HCT116 (cell line): ENCODE data around the gene RAD9B. TPM values are rescaled to one million over a fixed set of nuclear protein-coding genes. Genes with fewer than 3 reads are reported as not detected.

Experiments used
- ATAC-seq: fragments of 200-7000 bp; cut with Tn5 transposase; 2 replicates; pipeline ENCODE4 v1.9.1; 2020; ENCODE audit warnings: mild to moderate bottlenecking, moderate library complexity
- BruUV-seq: library from RNA; stranded (reverse); fragments of 400-500 nt; replicated peaks from 2 replicates; lab custom pipeline; 2021; lab: Mats Ljungman, UMichigan
- CTCF ChIA-PET: fragments of 300-600 bp; sonication (Branson Sonifier 250); formaldehyde crosslinking; loops from one replicate; lab custom pipeline; 2021; ENCODE audit warnings: antibody characterized with exemption; lab: Charles Lee
- POLR2A ChIA-PET: fragments of 300-600, 350-600 bp; sonication (Branson Sonifier 250); formaldehyde crosslinking; loops from one replicate; lab custom pipeline; 2021; ENCODE audit warnings: antibody characterized with exemption; lab: Charles Lee
- RAD21 ChIA-PET, 2 experiments: fragments of 300-600 bp; sonication (Branson Sonifier 250); formaldehyde crosslinking; loops; one replicate each; lab custom pipeline; 2023; ENCODE audit warnings: low total read pairs in 2 of 2; ENCODE audit not compliant: uncharacterized antibody in 2 of 2, unreplicated experiment in 2 of 2, low non-redundant PET in 1 of 2; lab: Charles Lee
- DNase-seq: peaks from one replicate; pipeline ENCODE4 v3.0.0-alpha.2; 2010; ENCODE audit warnings: low read depth, low spot score
- H2AFZ ChIP-seq: fragments of 200-600 bp; shearing (Covaris generic), sonication (generic); 2 replicates; pipeline ENCODE4 v1.6.1; 2017; ENCODE audit warnings: low read depth, mixed run types, mixed read lengths, antibody characterized with exemption, low read length; ENCODE audit not compliant: poor library complexity, severe bottlenecking
- H3K27ac ChIP-seq: 2 replicates; pipeline ENCODE4 v1.5.1; 2012; ENCODE audit warnings: low read depth, low read length
- H3K27me3 ChIP-seq: fragments of 200-600 bp; sonication (generic); 2 replicates; pipeline ENCODE4 v1.6.1; 2016; ENCODE audit warnings: mixed run types, low read length, mixed read lengths; ENCODE audit not compliant: insufficient read depth
- H3K36me3 ChIP-seq, 2 experiments: fragments of 200-500 bp in 1 of 2; fragments of 200-600 bp in 1 of 2; sonication (Bioruptor generic) in 1 of 2; sonication (generic) in 1 of 2; 2 replicates each; pipeline versions ENCODE4 v1.5.1 to v1.6.1; 2014 to 2016; ENCODE audit warnings: low read length in 2 of 2, inconsistent platforms in 1 of 2, mixed read lengths in 1 of 2, mixed run types in 1 of 2; ENCODE audit not compliant: insufficient read depth in 2 of 2, control insufficient read depth in 1 of 2
- H3K4me1 ChIP-seq, 2 experiments: fragments of 200-600 bp in 1 of 2; sonication (generic) in 1 of 2; 2 replicates each; pipeline versions ENCODE4 v1.5.1 to v1.6.1; 2012 to 2017; ENCODE audit warnings: low read length in 2 of 2, inconsistent platforms in 1 of 2, mild to moderate bottlenecking in 1 of 2, mixed read lengths in 1 of 2, mixed run types in 1 of 2, moderate library complexity in 1 of 2; ENCODE audit not compliant: insufficient read depth in 2 of 2, control insufficient read depth in 1 of 2
- H3K4me2 ChIP-seq: fragments of 200-600 bp; sonication (generic); 2 replicates; pipeline ENCODE4 v1.6.1; 2017; ENCODE audit warnings: mixed run types, low read length, mixed read lengths
- H3K4me3 ChIP-seq, 2 experiments: fragments of 200-600 bp in 1 of 2; sonication (generic) in 1 of 2; replicated peaks in 1 of 2; 2 replicates each; pipeline ENCODE4 v1.5.1; 2011 to 2016; ENCODE audit warnings: low read length in 2 of 2, control low read depth in 1 of 2, low read depth in 1 of 2, mild to moderate bottlenecking in 1 of 2, mixed read lengths in 1 of 2, mixed run types in 1 of 2
- H3K79me2 ChIP-seq: fragments of 200-600 bp; sonication (generic); 2 replicates; pipeline ENCODE4 v1.6.1; 2017; ENCODE audit warnings: mild to moderate bottlenecking, mixed run types, low read length, moderate library complexity, mixed read lengths; ENCODE audit not compliant: insufficient read depth
- H3K9ac ChIP-seq: fragments of 200-600 bp; sonication (generic); 2 replicates; pipeline ENCODE4 v1.6.1; 2016; ENCODE audit warnings: low read length, mixed read lengths
- H3K9me2 ChIP-seq: fragments of 200-600 bp; sonication (generic), shearing (Covaris generic); 2 replicates; pipeline ENCODE4 v1.6.1; 2017; ENCODE audit warnings: mixed run types, mild to moderate bottlenecking, moderate library complexity; ENCODE audit not compliant: insufficient read depth
- H3K9me3 ChIP-seq, 2 experiments: fragments of 200-500 bp in 1 of 2; fragments of 200-600 bp in 1 of 2; sonication (Bioruptor generic) in 1 of 2; sonication (generic) in 1 of 2; 2 replicates each; pipeline ENCODE4 v1.6.1; 2014 to 2017; ENCODE audit warnings: low read length in 2 of 2, mixed read lengths in 2 of 2, inconsistent platforms in 1 of 2, low read depth in 1 of 2, mild to moderate bottlenecking in 1 of 2, mixed run types in 1 of 2, moderate library complexity in 1 of 2; ENCODE audit not compliant: control insufficient read depth in 1 of 2, insufficient read depth in 1 of 2
- H4K20me1 ChIP-seq: fragments of 200-600 bp; sonication (generic), shearing (Covaris generic); 2 replicates; pipeline ENCODE4 v1.6.1; 2017; ENCODE audit warnings: mixed run types, mild to moderate bottlenecking, moderate library complexity; ENCODE audit not compliant: insufficient read depth
- CBX3 ChIP-seq: IDR thresholded peaks from 2 replicates; pipeline ENCODE4 v1.6.1; 2012; ENCODE audit warnings: low read depth
- EGR1 ChIP-seq: IDR thresholded peaks from 2 replicates; pipeline ENCODE4 v1.6.1; 2012; ENCODE audit warnings: low read depth
- EZH2 ChIP-seq: fragments of 200-600 bp; sonication (generic); IDR thresholded peaks from 2 replicates; pipeline ENCODE4 v1.6.1; 2017; ENCODE audit warnings: antibody characterized with exemption, mixed run types
- EZH2phosphoT487 ChIP-seq: fragments of 200-600 bp; IDR thresholded peaks from 2 replicates; pipeline ENCODE4 v1.6.1; 2018; ENCODE audit warnings: antibody characterized with exemption, borderline replicate concordance
- JUND ChIP-seq: IDR thresholded peaks from 2 replicates; pipeline ENCODE4 v1.6.1; 2012
- POLR2A ChIP-seq: IDR thresholded peaks from 2 replicates; pipeline ENCODE4 v1.7.0; 2011; ENCODE audit warnings: borderline replicate concordance; ENCODE audit not compliant: insufficient read depth, insufficient read length; ENCODE audit errors: extremely low read depth
- POLR2AphosphoS5 ChIP-seq: IDR thresholded peaks from 2 replicates; pipeline ENCODE4 v1.6.1; 2011; ENCODE audit warnings: mild to moderate bottlenecking, low read depth, low read length, moderate library complexity
- RAD21 ChIP-seq: IDR thresholded peaks from 2 replicates; pipeline ENCODE4 v1.6.1; 2012; ENCODE audit warnings: low read depth, mild to moderate bottlenecking
- SIN3A ChIP-seq: IDR thresholded peaks from 2 replicates; pipeline ENCODE4 v1.6.1; 2012; ENCODE audit warnings: low read depth
- TCF7L2 ChIP-seq: IDR thresholded peaks from 2 replicates; pipeline ENCODE4 v1.7.0; 2011; ENCODE audit warnings: borderline replicate concordance, inconsistent platforms; ENCODE audit not compliant: insufficient read depth, insufficient read length; ENCODE audit errors: extremely low read depth
- ZFX ChIP-seq: fragments of 450-650 bp; IDR thresholded peaks from 2 replicates; pipeline ENCODE4 v1.6.1; 2017
- ZNF274 ChIP-seq: fragments of 200-500 bp; sonication (Bioruptor generic); IDR thresholded peaks from 2 replicates; pipeline ENCODE4 v1.6.1; 2014; ENCODE audit warnings: mild to moderate bottlenecking, low read depth, low read length, inconsistent platforms
- intact Hi-C: fragments of 100-400 bp; cut with micrococcal nuclease; formaldehyde crosslinking; loops from 2 replicates; pipeline ENCODE4 v1.10.0; 2022
- total RNA-seq: library from RNA; stranded (reverse); gene quantifications from one replicate; pipeline ENCODE4 v1.2.1, GENCODE V29; 2021; ENCODE audit not compliant: unreplicated experiment
- TF ChIP-seq, protein P1 (sequence below), 3 experiments: fragments of 200-600 bp in 1 of 3; sonication (generic) in 1 of 3; IDR thresholded peaks in 2 of 3; conservative IDR thresholded peaks in 1 of 3; 2 replicates each; pipeline ENCODE4 v1.5.1; 2012 to 2017; ENCODE audit warnings: low read depth in 2 of 3, low read length in 2 of 3, antibody characterized with exemption in 1 of 3, borderline replicate concordance in 1 of 3, control low read depth in 1 of 3, mild to moderate bottlenecking in 1 of 3, mixed read lengths in 1 of 3, mixed run types in 1 of 3, moderate library complexity in 1 of 3; ENCODE audit not compliant: insufficient read depth in 1 of 3
- TF ChIP-seq, protein P2 (sequence below): IDR thresholded peaks from 2 replicates; pipeline ENCODE4 v1.6.1; 2012; ENCODE audit warnings: low read depth
- TF ChIP-seq, protein P3 (sequence below): IDR thresholded peaks from 2 replicates; pipeline ENCODE4 v1.6.1; 2011; ENCODE audit warnings: mild to moderate bottlenecking, low read length, moderate library complexity; ENCODE audit not compliant: insufficient replicate concordance; ENCODE audit errors: extremely low read depth
- TF ChIP-seq, protein P4 (sequence below): IDR thresholded peaks from 2 replicates; pipeline ENCODE4 v1.6.1; 2012

RAD9B gene
- total RNA-seq, 1 experiment from 2014 or later: 0.17 TPM

DNA sequence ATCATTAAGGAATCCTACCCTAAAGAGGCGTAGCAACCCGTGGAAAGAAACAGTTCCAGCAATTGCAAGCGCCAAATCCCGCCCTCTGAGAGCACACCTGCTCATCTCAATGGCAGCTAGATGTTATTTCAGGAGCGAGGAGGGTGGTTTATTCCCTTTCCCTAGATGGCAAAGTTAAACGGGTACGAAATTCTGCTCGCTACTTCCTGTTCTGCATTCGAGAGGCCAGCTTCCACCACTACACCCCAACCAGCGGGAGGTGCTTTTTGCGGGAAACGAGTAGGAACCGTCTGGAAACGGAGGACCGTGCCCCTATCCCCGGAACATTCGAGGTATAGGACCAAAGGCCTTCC, 756 bp upstream of the RAD9B start (continued):
- TF ChIP-seq RAD21: no peak
- TF ChIP-seq, protein P1, sequence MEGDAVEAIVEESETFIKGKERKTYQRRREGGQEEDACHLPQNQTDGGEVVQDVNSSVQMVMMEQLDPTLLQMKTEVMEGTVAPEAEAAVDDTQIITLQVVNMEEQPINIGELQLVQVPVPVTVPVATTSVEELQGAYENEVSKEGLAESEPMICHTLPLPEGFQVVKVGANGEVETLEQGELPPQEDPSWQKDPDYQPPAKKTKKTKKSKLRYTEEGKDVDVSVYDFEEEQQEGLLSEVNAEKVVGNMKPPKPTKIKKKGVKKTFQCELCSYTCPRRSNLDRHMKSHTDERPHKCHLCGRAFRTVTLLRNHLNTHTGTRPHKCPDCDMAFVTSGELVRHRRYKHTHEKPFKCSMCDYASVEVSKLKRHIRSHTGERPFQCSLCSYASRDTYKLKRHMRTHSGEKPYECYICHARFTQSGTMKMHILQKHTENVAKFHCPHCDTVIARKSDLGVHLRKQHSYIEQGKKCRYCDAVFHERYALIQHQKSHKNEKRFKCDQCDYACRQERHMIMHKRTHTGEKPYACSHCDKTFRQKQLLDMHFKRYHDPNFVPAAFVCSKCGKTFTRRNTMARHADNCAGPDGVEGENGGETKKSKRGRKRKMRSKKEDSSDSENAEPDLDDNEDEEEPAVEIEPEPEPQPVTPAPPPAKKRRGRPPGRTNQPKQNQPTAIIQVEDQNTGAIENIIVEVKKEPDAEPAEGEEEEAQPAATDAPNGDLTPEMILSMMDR (IDR thresholded peaks at IDR 0.05 in 2 of 3, conservative IDR thresholded peaks at IDR 0.05 in 1 of 3; ENCODE audit: borderline replicate concordance in 1 of 3, insufficient read depth in 1 of 3, low read depth in 2 of 3, low read length in 2 of 3): no peak

DNA sequence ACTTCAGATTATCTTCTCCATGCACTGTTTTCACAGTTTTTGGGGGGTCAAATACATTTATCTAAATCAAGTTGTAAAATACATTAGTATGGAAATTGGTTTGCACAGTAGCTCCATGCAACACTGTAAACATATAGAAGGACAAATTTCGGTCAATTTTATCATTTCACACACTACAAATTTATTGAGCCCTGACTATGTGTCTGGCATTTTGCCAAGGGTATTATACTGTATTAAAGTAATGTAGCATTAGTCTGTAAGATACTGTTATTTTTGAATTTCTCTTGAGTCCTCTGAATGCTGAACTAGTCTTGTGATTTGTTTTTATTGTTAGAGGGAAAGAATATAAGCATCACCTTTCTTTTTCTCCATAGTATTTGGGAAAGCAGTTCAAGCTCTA, 1.3 kb downstream of the RAD9B start:
- Histone ChIP-seq H3K4me2 (no peak overlapping the region), H3K4me3 (no peak overlapping the region), H3K9me3 (no peaks in the 10 kb centered on the region), H3K9me2 (no peaks in the 10 kb centered on the region), H3K27me3 (no peaks in the 10 kb centered on the region), H3K36me3 (no peaks in the 10 kb centered on the region), H4K20me1 (no peaks in the 10 kb centered on the region), H3K79me2 (peaks cover 33% of the 10 kb centered on the region), H3K27ac (no peak overlapping the region), H3K4me1 (peaks cover 11 to 23% of the 10 kb centered on the region in 2 experiments), H3K9ac (no peak overlapping the region), H2AFZ (no peak overlapping the region)
- CTCF ChIA-PET: interaction anchor here (1.0 to 1.8 kb wide), 3 partner anchors 9 to 97 kb away, joined by 3 to 5 read pairs (median 5); partner anchors contain the start of genes FAM216A and GPN3
- DNase-seq: no peak
- RAD21 ChIA-PET: no interaction called here
- intact Hi-C loops: no loop called here
- BruUV-seq: no TSS peak
- no peak for ATAC-seq
- POLR2A ChIA-PET: no interaction called here
- TF ChIP-seq JUND: no peak
- no peak for TF ChIP-seq POLR2A
- TF ChIP-seq, protein P2, sequence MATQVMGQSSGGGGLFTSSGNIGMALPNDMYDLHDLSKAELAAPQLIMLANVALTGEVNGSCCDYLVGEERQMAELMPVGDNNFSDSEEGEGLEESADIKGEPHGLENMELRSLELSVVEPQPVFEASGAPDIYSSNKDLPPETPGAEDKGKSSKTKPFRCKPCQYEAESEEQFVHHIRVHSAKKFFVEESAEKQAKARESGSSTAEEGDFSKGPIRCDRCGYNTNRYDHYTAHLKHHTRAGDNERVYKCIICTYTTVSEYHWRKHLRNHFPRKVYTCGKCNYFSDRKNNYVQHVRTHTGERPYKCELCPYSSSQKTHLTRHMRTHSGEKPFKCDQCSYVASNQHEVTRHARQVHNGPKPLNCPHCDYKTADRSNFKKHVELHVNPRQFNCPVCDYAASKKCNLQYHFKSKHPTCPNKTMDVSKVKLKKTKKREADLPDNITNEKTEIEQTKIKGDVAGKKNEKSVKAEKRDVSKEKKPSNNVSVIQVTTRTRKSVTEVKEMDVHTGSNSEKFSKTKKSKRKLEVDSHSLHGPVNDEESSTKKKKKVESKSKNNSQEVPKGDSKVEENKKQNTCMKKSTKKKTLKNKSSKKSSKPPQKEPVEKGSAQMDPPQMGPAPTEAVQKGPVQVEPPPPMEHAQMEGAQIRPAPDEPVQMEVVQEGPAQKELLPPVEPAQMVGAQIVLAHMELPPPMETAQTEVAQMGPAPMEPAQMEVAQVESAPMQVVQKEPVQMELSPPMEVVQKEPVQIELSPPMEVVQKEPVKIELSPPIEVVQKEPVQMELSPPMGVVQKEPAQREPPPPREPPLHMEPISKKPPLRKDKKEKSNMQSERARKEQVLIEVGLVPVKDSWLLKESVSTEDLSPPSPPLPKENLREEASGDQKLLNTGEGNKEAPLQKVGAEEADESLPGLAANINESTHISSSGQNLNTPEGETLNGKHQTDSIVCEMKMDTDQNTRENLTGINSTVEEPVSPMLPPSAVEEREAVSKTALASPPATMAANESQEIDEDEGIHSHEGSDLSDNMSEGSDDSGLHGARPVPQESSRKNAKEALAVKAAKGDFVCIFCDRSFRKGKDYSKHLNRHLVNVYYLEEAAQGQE: no peak
- TF ChIP-seq TCF7L2: no peak
- TF ChIP-seq EGR1: no peak
- no peak for TF ChIP-seq EZH2phosphoT487
- TF ChIP-seq, protein P3, sequence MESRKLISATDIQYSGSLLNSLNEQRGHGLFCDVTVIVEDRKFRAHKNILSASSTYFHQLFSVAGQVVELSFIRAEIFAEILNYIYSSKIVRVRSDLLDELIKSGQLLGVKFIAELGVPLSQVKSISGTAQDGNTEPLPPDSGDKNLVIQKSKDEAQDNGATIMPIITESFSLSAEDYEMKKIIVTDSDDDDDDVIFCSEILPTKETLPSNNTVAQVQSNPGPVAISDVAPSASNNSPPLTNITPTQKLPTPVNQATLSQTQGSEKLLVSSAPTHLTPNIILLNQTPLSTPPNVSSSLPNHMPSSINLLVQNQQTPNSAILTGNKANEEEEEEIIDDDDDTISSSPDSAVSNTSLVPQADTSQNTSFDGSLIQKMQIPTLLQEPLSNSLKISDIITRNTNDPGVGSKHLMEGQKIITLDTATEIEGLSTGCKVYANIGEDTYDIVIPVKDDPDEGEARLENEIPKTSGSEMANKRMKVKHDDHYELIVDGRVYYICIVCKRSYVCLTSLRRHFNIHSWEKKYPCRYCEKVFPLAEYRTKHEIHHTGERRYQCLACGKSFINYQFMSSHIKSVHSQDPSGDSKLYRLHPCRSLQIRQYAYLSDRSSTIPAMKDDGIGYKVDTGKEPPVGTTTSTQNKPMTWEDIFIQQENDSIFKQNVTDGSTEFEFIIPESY: no peak
- TF ChIP-seq POLR2AphosphoS5: no peak
- TF ChIP-seq, protein P4, sequence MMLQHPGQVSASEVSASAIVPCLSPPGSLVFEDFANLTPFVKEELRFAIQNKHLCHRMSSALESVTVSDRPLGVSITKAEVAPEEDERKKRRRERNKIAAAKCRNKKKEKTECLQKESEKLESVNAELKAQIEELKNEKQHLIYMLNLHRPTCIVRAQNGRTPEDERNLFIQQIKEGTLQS: no peak
- TF ChIP-seq ZNF274: no peak
- no peak for TF ChIP-seq ZFX
- TF ChIP-seq SIN3A: no peak
- no peak for TF ChIP-seq EZH2
- TF ChIP-seq CBX3: no peak
